GM12872 (cell line): Measurements from ENCODE around the gene BNC2.

Experiments
- TF ChIP-seq, protein P1 (sequence below): IDR thresholded peaks from 3 replicates; pipeline ENCODE4 v1.5.1; 2011; ENCODE audit warnings: low read depth, mild to moderate bottlenecking, low read length, moderate library complexity; ENCODE audit not compliant: insufficient read depth

The BNC2 gene

DNA sequence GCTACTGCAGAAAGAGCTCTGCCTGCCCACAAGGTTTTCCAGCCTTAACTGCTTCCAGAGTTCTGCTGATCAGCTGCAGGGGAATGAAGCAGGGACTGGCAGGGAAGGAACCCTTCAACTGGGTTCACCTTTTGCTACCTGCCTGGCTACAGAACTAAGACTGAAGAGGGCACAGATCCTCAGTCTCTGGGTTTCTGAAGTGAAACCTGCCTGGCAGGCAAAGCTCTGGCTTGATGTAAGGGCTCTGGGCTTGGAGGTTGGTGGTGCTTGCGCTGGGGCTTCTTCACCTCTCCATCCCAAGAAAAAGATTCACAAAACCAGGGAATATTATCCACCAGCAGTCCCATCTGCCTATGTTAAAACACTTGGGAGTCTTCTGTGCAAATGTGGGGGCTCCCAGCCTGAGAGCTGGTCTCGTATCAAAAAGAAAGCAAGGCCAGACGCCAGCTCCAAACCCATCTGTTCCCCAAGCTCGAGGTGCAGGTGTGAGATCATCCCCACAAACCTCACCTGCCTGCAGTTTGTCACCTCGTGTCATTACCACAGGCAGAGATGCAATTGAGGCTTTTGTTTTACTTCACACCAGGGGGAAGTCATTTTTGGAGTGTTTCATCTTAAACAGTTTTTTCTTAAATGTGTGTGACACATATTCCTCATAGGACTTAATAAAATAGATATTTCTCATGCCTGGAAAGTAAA is 58.3 kb downstream of the BNC2 start:
- TF ChIP-seq, protein P1, sequence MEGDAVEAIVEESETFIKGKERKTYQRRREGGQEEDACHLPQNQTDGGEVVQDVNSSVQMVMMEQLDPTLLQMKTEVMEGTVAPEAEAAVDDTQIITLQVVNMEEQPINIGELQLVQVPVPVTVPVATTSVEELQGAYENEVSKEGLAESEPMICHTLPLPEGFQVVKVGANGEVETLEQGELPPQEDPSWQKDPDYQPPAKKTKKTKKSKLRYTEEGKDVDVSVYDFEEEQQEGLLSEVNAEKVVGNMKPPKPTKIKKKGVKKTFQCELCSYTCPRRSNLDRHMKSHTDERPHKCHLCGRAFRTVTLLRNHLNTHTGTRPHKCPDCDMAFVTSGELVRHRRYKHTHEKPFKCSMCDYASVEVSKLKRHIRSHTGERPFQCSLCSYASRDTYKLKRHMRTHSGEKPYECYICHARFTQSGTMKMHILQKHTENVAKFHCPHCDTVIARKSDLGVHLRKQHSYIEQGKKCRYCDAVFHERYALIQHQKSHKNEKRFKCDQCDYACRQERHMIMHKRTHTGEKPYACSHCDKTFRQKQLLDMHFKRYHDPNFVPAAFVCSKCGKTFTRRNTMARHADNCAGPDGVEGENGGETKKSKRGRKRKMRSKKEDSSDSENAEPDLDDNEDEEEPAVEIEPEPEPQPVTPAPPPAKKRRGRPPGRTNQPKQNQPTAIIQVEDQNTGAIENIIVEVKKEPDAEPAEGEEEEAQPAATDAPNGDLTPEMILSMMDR, result no peak

GRCh38 chr9:16809912-16810610 is 60.4 kb downstream of the BNC2 start:
- TF ChIP-seq, protein P1, result no peak

GRCh38 chr9:16806674-16807073 is 63.8 kb downstream of the BNC2 start:
- TF ChIP-seq, protein P1, result no peak

GRCh38 chr9:16803648-16804047 is 66.8 kb downstream of the BNC2 start:
- TF ChIP-seq, protein P1, result no peak

DNA sequence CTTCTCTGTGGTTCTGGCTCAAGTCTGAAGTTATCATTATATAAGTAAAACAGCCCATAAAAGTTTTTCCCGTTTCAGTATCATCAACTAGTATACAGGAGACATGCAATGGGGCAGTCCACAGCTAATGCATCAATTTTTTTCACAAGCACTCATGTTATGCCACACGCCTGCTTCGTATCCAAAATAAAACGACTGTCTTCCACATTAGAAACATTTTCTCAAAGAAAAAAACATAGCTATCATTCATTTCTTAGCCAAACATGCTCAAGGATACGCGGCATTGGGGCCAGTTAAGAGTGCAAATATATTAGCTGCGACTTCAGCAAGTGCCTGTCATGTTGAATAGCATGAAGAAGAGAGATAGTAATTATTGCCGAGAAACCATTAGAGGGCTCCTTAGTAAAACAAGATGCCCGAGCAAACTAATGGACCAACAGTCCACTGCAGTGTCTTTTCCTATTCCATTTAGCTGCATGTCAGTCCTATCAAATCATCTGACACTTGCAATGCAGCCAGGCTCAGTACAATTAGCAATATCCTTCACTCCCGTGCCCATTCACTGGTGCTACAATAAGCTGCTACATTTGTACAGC is 68.5 kb downstream of the BNC2 start:
- TF ChIP-seq, protein P1, result no peak

- TF ChIP-seq, protein P1, result no peak
Observed at GRCh38 chr9:16796304-16796825, 74.1 kb downstream of the BNC2 start.

DNA sequence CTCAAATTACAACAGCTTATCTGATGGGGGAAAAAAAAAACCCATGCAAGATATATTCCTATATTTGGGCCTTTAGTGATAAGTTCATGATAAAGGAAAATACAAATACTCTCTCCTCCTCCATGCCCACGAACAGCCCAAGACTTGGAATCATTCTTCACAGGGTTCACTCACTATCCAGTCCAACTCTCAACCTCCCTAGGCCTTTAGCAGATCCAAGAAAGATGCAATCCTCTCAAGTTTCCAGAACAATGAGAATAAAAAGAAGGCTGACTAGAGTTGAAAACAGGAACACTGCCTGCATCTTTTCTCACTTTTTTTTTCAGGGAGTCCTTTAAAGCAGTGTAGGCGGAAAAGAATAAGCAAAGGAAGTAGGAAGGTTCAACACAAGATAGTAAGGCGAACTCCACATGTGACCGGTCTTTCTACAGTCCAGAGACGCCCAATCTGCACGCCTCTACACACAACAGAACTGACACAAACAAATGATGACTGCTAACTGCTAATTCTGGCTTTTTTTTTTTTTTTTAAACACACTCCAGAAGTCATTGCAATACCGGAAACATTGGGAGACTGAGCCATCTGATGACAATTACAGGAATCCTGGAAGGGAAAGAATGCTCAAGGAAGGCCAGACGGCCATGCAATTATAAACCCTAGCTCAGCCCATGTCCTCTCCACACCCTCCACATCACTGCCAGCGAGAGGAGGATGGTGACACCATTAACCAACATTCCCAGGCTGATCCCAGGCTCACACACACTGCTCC is 75.4 kb downstream of the BNC2 start:
- TF ChIP-seq, protein P1, result no peak
